GM12891 (cell line): ENCODE measurements around the gene PRSS27.

Source experiments
- POLR2A ChIP-seq: IDR thresholded peaks from 2 replicates; pipeline ENCODE4 v1.6.1; 2011; ENCODE audit warnings: low read depth, low read length, control low read depth
- TAF1 ChIP-seq: IDR thresholded peaks from 2 replicates; pipeline ENCODE4 v1.6.1; 2011; ENCODE audit warnings: low read depth, low read length, control low read depth

- no peak for TF ChIP-seq TAF1
- TF ChIP-seq POLR2A = no peak
Measured at GRCh38 chr16:2763173-2763572, 43.1 kb upstream of the PRSS27 start.
